Activated B cell treated with CpG ODN at 0.5 μM for 24 hours (primary cell): ENCODE data around the gene ERN1. TPM values are rescaled to one million over a fixed set of nuclear protein-coding genes. Genes with fewer than 3 reads are reported as not detected.

Experiments used
- ATAC-seq: fragments of 200-7000 bp; cut with Tn5 transposase; one replicate; pipeline ENCODE4 v1.10.0; 2021; ENCODE audit warnings: low read depth, mild to moderate bottlenecking, moderate library complexity
- CTCF ChIA-PET: fragments of 350-600 bp; sonication (Branson Sonifier 250); formaldehyde crosslinking; loops from one replicate; lab custom pipeline; 2021; ENCODE audit warnings: antibody characterized with exemption; lab: Charles Lee
- POLR2A ChIA-PET: fragments of 350-600 bp; sonication (Branson Sonifier 250); formaldehyde crosslinking; loops from one replicate; lab custom pipeline; 2021; ENCODE audit warnings: antibody characterized with exemption; lab: Charles Lee
- DNase-seq: peaks from one replicate; pipeline ENCODE4 v3.0.0; 2022
- H3K27ac Mint-ChIP-seq: one replicate; pipeline ENCODE4 v1.8.0; 2020; ENCODE audit warnings: mixed read lengths
- H3K27me3 Mint-ChIP-seq: one replicate; pipeline ENCODE4 v1.8.0; 2021; ENCODE audit warnings: mixed read lengths
- H3K36me3 Mint-ChIP-seq: one replicate; pipeline ENCODE4 v1.8.0; 2021; ENCODE audit warnings: low read depth, mixed read lengths
- H3K4me1 Mint-ChIP-seq: one replicate; pipeline ENCODE4 v1.8.0; 2021; ENCODE audit warnings: mixed read lengths
- H3K4me3 Mint-ChIP-seq: one replicate; pipeline ENCODE4 v1.8.0; 2020; ENCODE audit warnings: mild to moderate bottlenecking, mixed read lengths
- H3K9me3 Mint-ChIP-seq: one replicate; pipeline ENCODE4 v1.8.0; 2020; ENCODE audit warnings: mixed read lengths
- intact Hi-C: fragments of 100-400 bp; cut with micrococcal nuclease; formaldehyde crosslinking; loops from one replicate; pipeline ENCODE4 v1.15.1; 2024
- total RNA-seq: library from RNA; stranded (reverse); gene quantifications from 2 replicates; pipeline ENCODE4 v1.2.3, GENCODE V29; 2022
- TF ChIP-seq, protein P1 (sequence below): fragments of 200-600 bp; IDR thresholded peaks from one replicate; pipeline ENCODE4 v1.8.0; 2022; ENCODE audit warnings: antibody characterized with exemption, mild to moderate bottlenecking

The ERN1 gene
- total RNA-seq, 1 donor from 2014 or later, result 12.9 TPM

DNA sequence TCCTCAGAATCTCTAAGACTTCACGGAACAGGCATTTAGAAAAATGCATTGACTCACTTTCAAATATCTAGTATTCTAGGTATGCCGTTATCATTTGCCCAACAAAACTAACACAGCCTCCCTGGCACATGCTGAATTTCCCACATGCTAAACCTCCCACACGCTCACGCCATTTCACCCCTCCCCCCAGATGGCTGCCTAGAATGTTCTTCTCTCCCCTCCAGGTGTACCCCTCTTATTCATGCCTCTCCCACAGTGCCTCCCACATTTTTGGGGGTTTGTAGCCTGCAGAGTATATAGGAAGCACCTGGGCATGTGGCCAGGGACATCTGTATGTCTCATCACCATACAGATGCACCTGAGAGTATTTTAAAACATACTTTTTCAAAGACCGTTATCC, 71.3 kb downstream of the ERN1 start:
- DNase-seq, result no peak
- ChIA-PET CTCF (interaction anchor here (0.7 kb wide), 1 partner anchor 72 kb away, joined by 4 read pairs; the partner anchor contains the start of gene ERN1), POLR2A (no interaction called here)
- no peaks in the 10 kb centered on the region for H3K9me3 Mint-ChIP-seq
- H3K4me1 Mint-ChIP-seq, result peaks cover 24% of the 10 kb centered on the region
- ATAC-seq, result no peak
- H3K4me3 Mint-ChIP-seq, result no peak overlapping the region
- H3K36me3 Mint-ChIP-seq, result peaks cover 5% of the 10 kb centered on the region
- TF ChIP-seq, protein P1, sequence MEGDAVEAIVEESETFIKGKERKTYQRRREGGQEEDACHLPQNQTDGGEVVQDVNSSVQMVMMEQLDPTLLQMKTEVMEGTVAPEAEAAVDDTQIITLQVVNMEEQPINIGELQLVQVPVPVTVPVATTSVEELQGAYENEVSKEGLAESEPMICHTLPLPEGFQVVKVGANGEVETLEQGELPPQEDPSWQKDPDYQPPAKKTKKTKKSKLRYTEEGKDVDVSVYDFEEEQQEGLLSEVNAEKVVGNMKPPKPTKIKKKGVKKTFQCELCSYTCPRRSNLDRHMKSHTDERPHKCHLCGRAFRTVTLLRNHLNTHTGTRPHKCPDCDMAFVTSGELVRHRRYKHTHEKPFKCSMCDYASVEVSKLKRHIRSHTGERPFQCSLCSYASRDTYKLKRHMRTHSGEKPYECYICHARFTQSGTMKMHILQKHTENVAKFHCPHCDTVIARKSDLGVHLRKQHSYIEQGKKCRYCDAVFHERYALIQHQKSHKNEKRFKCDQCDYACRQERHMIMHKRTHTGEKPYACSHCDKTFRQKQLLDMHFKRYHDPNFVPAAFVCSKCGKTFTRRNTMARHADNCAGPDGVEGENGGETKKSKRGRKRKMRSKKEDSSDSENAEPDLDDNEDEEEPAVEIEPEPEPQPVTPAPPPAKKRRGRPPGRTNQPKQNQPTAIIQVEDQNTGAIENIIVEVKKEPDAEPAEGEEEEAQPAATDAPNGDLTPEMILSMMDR, result no peak
- H3K27me3 Mint-ChIP-seq, result no peaks in the 10 kb centered on the region
- intact Hi-C loops, result no loop called here
- no peak overlapping the region for H3K27ac Mint-ChIP-seq

DNA sequence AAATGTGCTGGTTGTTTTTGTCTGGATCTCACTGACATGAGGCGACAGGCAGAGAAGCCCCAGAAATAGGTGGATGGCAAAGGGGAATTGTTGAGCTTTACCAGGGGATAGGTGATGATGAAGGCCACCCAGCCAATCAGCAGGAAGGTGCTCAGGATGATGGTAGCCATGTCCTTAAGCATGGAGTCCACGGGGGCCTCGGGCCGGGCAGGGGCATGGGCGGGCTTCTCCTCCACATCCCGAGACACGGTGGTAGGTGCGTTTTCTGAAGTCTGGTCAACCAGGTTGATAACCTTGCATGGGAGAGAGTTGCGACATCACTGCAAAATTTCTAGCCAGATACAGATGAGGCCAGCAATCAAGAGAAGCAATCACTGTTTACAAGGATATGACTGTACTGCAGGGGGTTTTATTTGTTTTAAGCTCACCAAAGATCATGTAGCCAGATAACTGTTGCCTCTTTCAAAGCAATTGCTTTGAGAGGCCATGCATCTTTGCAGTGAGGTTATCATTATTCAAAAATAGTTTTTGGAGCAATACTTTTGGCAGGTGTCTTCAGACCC, 72.2 kb downstream of the ERN1 start:
- H3K4me1 Mint-ChIP-seq, result peaks cover 15% of the 10 kb centered on the region
- H3K36me3 Mint-ChIP-seq, result peaks cover 7% of the 10 kb centered on the region
- H3K9me3 Mint-ChIP-seq, result no peaks in the 10 kb centered on the region
- no peak for DNase-seq
- intact Hi-C loops, result no loop called here
- no peak overlapping the region for H3K27ac Mint-ChIP-seq
- TF ChIP-seq, protein P1, result no peak
- H3K4me3 Mint-ChIP-seq, result no peak overlapping the region
- no peaks in the 10 kb centered on the region for H3K27me3 Mint-ChIP-seq
- ChIA-PET CTCF (no interaction called here), POLR2A (interaction anchor here (0.6 kb wide), 1 partner anchor 75 kb away, joined by 5 read pairs; no protein-coding TSS in a partner anchor)
- ATAC-seq, result no peak

DNA sequence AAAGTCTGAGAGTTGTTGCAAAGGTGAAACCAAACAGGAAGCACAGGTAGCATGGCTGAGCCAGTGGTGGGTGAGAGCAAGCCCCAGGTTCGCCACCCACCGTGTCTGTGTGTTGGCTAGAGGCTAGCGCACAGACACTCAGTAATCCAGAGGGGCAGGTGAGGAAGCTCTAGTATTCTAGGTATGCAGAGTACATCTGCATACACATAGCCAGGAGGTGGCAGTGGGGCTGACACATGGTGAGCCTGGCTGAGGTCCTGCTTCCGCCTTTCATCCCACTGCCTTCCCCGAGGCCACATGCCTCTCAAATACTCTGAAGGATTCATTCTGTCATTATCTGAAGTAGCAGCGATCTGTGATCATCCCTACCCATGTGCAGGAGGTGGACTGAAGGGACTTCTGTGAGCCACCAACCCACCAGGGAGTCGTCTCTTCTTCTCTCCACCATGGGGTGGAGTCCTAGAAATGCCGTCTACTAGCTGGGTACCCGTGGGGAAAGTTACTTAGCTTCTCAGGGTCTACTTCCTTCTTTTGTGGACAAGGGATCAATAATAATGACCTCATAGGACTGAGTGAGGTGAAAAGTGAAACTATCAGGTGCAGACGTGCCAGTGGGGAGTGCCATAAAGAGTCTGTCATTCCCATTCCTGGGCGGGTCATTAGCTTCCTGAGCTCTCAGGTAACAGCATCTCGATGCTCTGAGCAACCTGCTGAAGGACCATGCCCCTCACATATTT, 73.5 kb downstream of the ERN1 start:
- intact Hi-C loops, result loop anchor here (1.0 kb wide), 1 partner anchor 74 kb away; the partner anchor contains the start of gene ERN1
- no peak for DNase-seq
- CTCF ChIA-PET, result interaction anchor here (1.0 to 1.3 kb wide), 3 partner anchors 18 to 77 kb away, joined by 5 to 6 read pairs (median 5); no protein-coding TSS in a partner anchor
- H3K4me3 Mint-ChIP-seq, result no peak overlapping the region
- peaks cover 13% of the 10 kb centered on the region for H3K4me1 Mint-ChIP-seq
- TF ChIP-seq, protein P1, result no peak
- no peaks in the 10 kb centered on the region for H3K9me3 Mint-ChIP-seq
- no peaks in the 10 kb centered on the region for H3K27me3 Mint-ChIP-seq
- H3K36me3 Mint-ChIP-seq, result peaks cover 9% of the 10 kb centered on the region
- POLR2A ChIA-PET, result interaction anchor here (0.6 to 1.5 kb wide), 4 partner anchors 18 to 392 kb away, joined by 3 to 8 read pairs (median 4); partner anchors contain the start of gene ERN1
- ATAC-seq, result peak; percentile 90
- H3K27ac Mint-ChIP-seq, result peak overlapping the region; percentile 51

DNA sequence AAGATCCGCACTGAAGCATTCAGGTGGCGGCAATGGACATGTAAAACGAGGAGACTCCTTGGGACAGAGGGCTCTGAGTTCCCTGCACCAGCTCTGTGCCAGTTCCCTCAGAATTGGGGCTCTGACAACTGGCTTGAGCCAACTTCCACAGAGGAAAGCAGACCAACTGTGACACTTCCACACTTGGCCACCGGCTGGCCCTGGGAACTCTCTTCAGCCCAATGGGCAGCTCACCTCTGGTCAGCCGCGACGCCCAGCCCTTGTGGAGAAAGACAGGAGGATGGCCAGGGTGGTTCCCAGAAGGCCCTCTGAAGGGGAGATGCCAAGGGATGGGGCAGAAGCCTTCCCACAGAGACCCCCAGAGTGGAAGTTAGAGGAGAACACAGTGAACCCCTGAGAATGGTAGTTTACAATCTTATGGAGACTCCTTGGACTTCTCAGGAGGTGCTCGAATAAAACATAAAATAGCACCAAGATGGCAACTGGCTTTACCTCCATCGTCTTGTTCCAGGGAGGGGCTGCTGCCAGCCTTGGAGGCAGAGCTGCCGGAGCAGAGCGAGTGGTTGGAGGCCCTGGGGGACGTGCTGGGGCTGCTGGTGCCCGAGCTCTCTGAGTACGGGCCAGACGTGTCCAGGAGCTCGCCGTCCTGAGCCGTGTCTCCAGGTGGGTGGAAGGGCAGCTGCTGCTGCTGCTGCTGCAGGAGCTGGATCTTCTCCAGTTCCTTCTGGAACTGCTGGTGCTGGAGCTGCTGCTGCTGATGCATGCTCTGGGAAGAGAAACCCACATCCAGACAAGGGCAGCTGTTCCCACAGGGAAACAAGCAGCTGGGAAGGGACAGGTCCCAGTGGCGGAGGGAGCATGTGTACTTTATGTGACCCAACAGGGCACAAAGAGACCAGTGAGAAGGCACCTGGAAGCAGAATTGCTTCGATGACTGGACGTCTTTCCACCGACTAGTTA, 74.5 kb downstream of the ERN1 start:
- Mint-ChIP-seq H3K4me3 (no peak overlapping the region), H3K27ac (no peak overlapping the region), H3K4me1 (peaks cover 21% of the 10 kb centered on the region), H3K9me3 (no peaks in the 10 kb centered on the region), H3K36me3 (peaks cover 15% of the 10 kb centered on the region), H3K27me3 (no peaks in the 10 kb centered on the region)
- ChIA-PET POLR2A (interaction anchor here (1.3 to 1.5 kb wide), 3 partner anchors 19 to 78 kb away, joined by 3 to 8 read pairs (median 4); partner anchors contain the start of gene ERN1), CTCF (no interaction called here)
- TF ChIP-seq, protein P1, result no peak
- no peak for DNase-seq
- ATAC-seq, result no peak
- intact Hi-C loops, result loop anchor here (1.0 kb wide), 1 partner anchor 75 kb away; the partner anchor contains the start of gene ERN1
